Measurements from ENCODE around the gene AFF3.
"Not testable (repeated sequence)": the region's sequence is repeated elsewhere in the genome, so short reads cannot be mapped to it uniquely, and the experiment has no call there.

The AFF3 gene

GRCh38 chr2:99748344-99748743 is 394.0 kb downstream of the AFF3 start:
- Histone ChIP-seq H3K9ac (ENCODE audit: low read length in 2 of 2) (no peak overlapping the region), H3K27me3 (ENCODE audit: control insufficient read depth in 1 of 2, insufficient read depth in 2 of 2, low read length in 2 of 2) (no peaks in the 10 kb centered on the region), H3K4me3 (ENCODE audit: low read length in 2 of 2) (no peak overlapping the region), H3K4me1 (ENCODE audit: control insufficient read depth, insufficient read depth, low read length) (no peaks in the 10 kb centered on the region), H3K36me3 (ENCODE audit: control insufficient read depth in 2 of 2, insufficient read depth in 2 of 2, low read length in 2 of 2) (no peaks in the 10 kb centered on the region), H3K9me3 (ENCODE audit: control insufficient read depth in 2 of 2, low read length in 2 of 2) (no peaks in the 10 kb centered on the region), H3K27ac (ENCODE audit: low read length) (no peak overlapping the region)

GRCh38 chr2:99747842-99748241 is 394.5 kb downstream of the AFF3 start:
- H3K4me1 ChIP-seq (ENCODE audit: control insufficient read depth, insufficient read depth, low read length) = no peaks in the 10 kb centered on the region
- no peaks in the 10 kb centered on the region for H3K9me3 ChIP-seq (ENCODE audit: control insufficient read depth in 2 of 2, low read length in 2 of 2)
- H3K4me3 ChIP-seq (ENCODE audit: low read length in 2 of 2) = no peak overlapping the region
- no peak overlapping the region for H3K9ac ChIP-seq (ENCODE audit: low read length in 2 of 2)
- H3K36me3 ChIP-seq (ENCODE audit: control insufficient read depth in 2 of 2, insufficient read depth in 2 of 2, low read length in 2 of 2) = peaks cover 0 to 2% of the 10 kb centered on the region in 2 donors
- H3K27me3 ChIP-seq (ENCODE audit: control insufficient read depth in 1 of 2, insufficient read depth in 2 of 2, low read length in 2 of 2) = no peaks in the 10 kb centered on the region
- no peak overlapping the region for H3K27ac ChIP-seq (ENCODE audit: low read length)

DNA sequence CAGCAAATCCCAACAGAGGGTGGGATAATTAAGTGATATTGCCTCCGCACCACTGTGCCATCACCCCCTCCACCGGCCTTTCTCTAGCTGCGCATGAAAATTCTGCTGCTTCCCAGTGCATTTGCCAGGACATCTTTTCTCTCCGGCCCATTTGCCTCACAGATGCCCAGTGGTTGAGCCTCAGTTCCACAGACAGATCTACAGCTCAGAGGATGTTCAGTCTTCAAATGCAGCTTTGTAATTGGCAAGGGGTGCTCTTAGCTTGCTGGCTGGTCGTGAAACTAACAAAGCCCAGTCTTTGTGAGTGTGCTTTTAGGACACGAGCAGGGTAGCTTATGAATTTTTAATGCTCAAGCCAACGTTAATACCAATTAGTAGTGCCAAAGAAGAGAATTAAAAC is 399.2 kb downstream of the AFF3 start:
- H3K36me3 ChIP-seq (ENCODE audit: control insufficient read depth in 2 of 2, insufficient read depth in 2 of 2, low read length in 2 of 2) = peaks cover 0 to 4% of the 10 kb centered on the region in 2 donors
- H3K9ac ChIP-seq (ENCODE audit: low read length in 2 of 2) = no peak overlapping the region
- no peaks in the 10 kb centered on the region for H3K9me3 ChIP-seq (ENCODE audit: control insufficient read depth in 2 of 2, low read length in 2 of 2)
- no peak overlapping the region for H3K27ac ChIP-seq (ENCODE audit: low read length)
- no peaks in the 10 kb centered on the region for H3K27me3 ChIP-seq (ENCODE audit: control insufficient read depth in 1 of 2, insufficient read depth in 2 of 2, low read length in 2 of 2)
- H3K4me1 ChIP-seq (ENCODE audit: control insufficient read depth, insufficient read depth, low read length) = no peaks in the 10 kb centered on the region
- H3K4me3 ChIP-seq (ENCODE audit: low read length in 2 of 2) = no peak overlapping the region

GRCh38 chr2:99737537-99737936 is 404.9 kb downstream of the AFF3 start:
- no peaks in the 10 kb centered on the region for H3K4me1 ChIP-seq (ENCODE audit: control insufficient read depth, insufficient read depth, low read length)
- no peak overlapping the region for H3K4me3 ChIP-seq (ENCODE audit: low read length in 2 of 2)
- H3K36me3 ChIP-seq (ENCODE audit: control insufficient read depth in 2 of 2, insufficient read depth in 2 of 2, low read length in 2 of 2) = peaks cover 0 to 2% of the 10 kb centered on the region in 2 donors
- no peaks in the 10 kb centered on the region for H3K27me3 ChIP-seq (ENCODE audit: control insufficient read depth in 1 of 2, insufficient read depth in 2 of 2, low read length in 2 of 2)
- H3K9ac ChIP-seq (ENCODE audit: low read length in 2 of 2) = no peak overlapping the region
- no peak overlapping the region for H3K27ac ChIP-seq (ENCODE audit: low read length)
- H3K9me3 ChIP-seq (ENCODE audit: control insufficient read depth in 2 of 2, low read length in 2 of 2) = no peaks in the 10 kb centered on the region

GRCh38 chr2:99735753-99736152 is 406.6 kb downstream of the AFF3 start:
- no peaks in the 10 kb centered on the region for H3K4me1 ChIP-seq (ENCODE audit: control insufficient read depth, insufficient read depth, low read length)
- no peak overlapping the region for H3K4me3 ChIP-seq (ENCODE audit: low read length in 2 of 2)
- no peaks in the 10 kb centered on the region for H3K27me3 ChIP-seq (ENCODE audit: control insufficient read depth in 1 of 2, insufficient read depth in 2 of 2, low read length in 2 of 2)
- H3K27ac ChIP-seq (ENCODE audit: low read length) = no peak overlapping the region
- H3K9me3 ChIP-seq (ENCODE audit: control insufficient read depth in 2 of 2, low read length in 2 of 2) = no peaks in the 10 kb centered on the region
- H3K36me3 ChIP-seq (ENCODE audit: control insufficient read depth in 2 of 2, insufficient read depth in 2 of 2, low read length in 2 of 2) = no peaks in the 10 kb centered on the region
- H3K9ac ChIP-seq (ENCODE audit: low read length in 2 of 2) = no peak overlapping the region

GRCh38 chr2:99735314-99735713 is 407.1 kb downstream of the AFF3 start:
- not testable (repeated sequence) for H3K9ac ChIP-seq (ENCODE audit: low read length in 2 of 2); H3K9me3 ChIP-seq (ENCODE audit: control insufficient read depth in 2 of 2, low read length in 2 of 2); H3K27me3 ChIP-seq (ENCODE audit: control insufficient read depth in 1 of 2, insufficient read depth in 2 of 2, low read length in 2 of 2); H3K4me1 ChIP-seq (ENCODE audit: control insufficient read depth, insufficient read depth, low read length); H3K36me3 ChIP-seq (ENCODE audit: control insufficient read depth in 2 of 2, insufficient read depth in 2 of 2, low read length in 2 of 2); H3K4me3 ChIP-seq (ENCODE audit: low read length in 2 of 2); H3K27ac ChIP-seq (ENCODE audit: low read length)

DNA sequence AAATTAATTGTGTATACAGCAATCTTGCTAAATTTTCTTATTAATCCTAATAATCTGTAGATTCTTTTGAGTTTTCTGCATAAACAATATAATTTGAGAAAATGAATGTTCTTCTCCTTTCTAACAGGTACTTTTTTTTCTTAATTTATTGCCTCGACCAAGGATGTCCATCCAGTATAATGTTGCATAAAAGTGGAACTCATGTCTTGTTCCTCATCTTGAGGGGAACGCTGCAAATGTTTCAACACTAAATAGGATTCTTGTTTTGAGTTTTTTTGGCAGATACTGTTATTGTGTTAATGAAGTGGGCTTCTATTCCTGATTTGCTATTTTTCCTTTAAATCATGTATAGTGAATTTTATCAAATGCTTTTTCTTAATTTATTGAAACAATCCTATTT is 408.2 kb downstream of the AFF3 start:
- no peak overlapping the region for H3K27ac ChIP-seq (ENCODE audit: low read length)
- no peaks in the 10 kb centered on the region for H3K36me3 ChIP-seq (ENCODE audit: control insufficient read depth in 2 of 2, insufficient read depth in 2 of 2, low read length in 2 of 2)
- no peaks in the 10 kb centered on the region for H3K4me1 ChIP-seq (ENCODE audit: control insufficient read depth, insufficient read depth, low read length)
- no peak overlapping the region for H3K4me3 ChIP-seq (ENCODE audit: low read length in 2 of 2)
- H3K9me3 ChIP-seq (ENCODE audit: control insufficient read depth in 2 of 2, low read length in 2 of 2) = no peaks in the 10 kb centered on the region
- no peaks in the 10 kb centered on the region for H3K27me3 ChIP-seq (ENCODE audit: control insufficient read depth in 1 of 2, insufficient read depth in 2 of 2, low read length in 2 of 2)
- H3K9ac ChIP-seq (ENCODE audit: low read length in 2 of 2) = no peak overlapping the region

- no peaks in the 10 kb centered on the region for H3K4me1 ChIP-seq (ENCODE audit: control insufficient read depth, insufficient read depth, low read length)
- no peaks in the 10 kb centered on the region for H3K9me3 ChIP-seq (ENCODE audit: control insufficient read depth in 2 of 2, low read length in 2 of 2)
- no peak overlapping the region for H3K9ac ChIP-seq (ENCODE audit: low read length in 2 of 2)
- no peaks in the 10 kb centered on the region for H3K36me3 ChIP-seq (ENCODE audit: control insufficient read depth in 2 of 2, insufficient read depth in 2 of 2, low read length in 2 of 2)
- H3K4me3 ChIP-seq (ENCODE audit: low read length in 2 of 2) = no peak overlapping the region
- H3K27me3 ChIP-seq (ENCODE audit: control insufficient read depth in 1 of 2, insufficient read depth in 2 of 2, low read length in 2 of 2) = no peaks in the 10 kb centered on the region
- no peak overlapping the region for H3K27ac ChIP-seq (ENCODE audit: low read length)
Measured at GRCh38 chr2:99729104-99730025, 413.0 kb downstream of the AFF3 start.

- Histone ChIP-seq H3K27ac (ENCODE audit: low read length) (no peak overlapping the region), H3K4me3 (ENCODE audit: low read length in 2 of 2) (no peak overlapping the region), H3K36me3 (ENCODE audit: control insufficient read depth in 2 of 2, insufficient read depth in 2 of 2, low read length in 2 of 2) (no peaks in the 10 kb centered on the region), H3K9me3 (ENCODE audit: control insufficient read depth in 2 of 2, low read length in 2 of 2) (peaks cover 0 to 5% of the 10 kb centered on the region in 2 donors), H3K27me3 (ENCODE audit: control insufficient read depth in 1 of 2, insufficient read depth in 2 of 2, low read length in 2 of 2) (no peaks in the 10 kb centered on the region), H3K9ac (ENCODE audit: low read length in 2 of 2) (no peak overlapping the region), H3K4me1 (ENCODE audit: control insufficient read depth, insufficient read depth, low read length) (no peaks in the 10 kb centered on the region)
Measured at GRCh38 chr2:99728166-99728565, 414.2 kb downstream of the AFF3 start.

GRCh38 chr2:99727199-99727598 is 415.2 kb downstream of the AFF3 start:
- no peak overlapping the region for H3K4me3 ChIP-seq (ENCODE audit: low read length in 2 of 2)
- H3K36me3 ChIP-seq (ENCODE audit: control insufficient read depth in 2 of 2, insufficient read depth in 2 of 2, low read length in 2 of 2) = no peaks in the 10 kb centered on the region
- no peak overlapping the region for H3K9ac ChIP-seq (ENCODE audit: low read length in 2 of 2)
- H3K27me3 ChIP-seq (ENCODE audit: control insufficient read depth in 1 of 2, insufficient read depth in 2 of 2, low read length in 2 of 2) = no peaks in the 10 kb centered on the region
- H3K9me3 ChIP-seq (ENCODE audit: control insufficient read depth in 2 of 2, low read length in 2 of 2) = peaks cover 7 to 9% of the 10 kb centered on the region in 2 donors
- no peaks in the 10 kb centered on the region for H3K4me1 ChIP-seq (ENCODE audit: control insufficient read depth, insufficient read depth, low read length)
- H3K27ac ChIP-seq (ENCODE audit: low read length) = no peak overlapping the region

DNA sequence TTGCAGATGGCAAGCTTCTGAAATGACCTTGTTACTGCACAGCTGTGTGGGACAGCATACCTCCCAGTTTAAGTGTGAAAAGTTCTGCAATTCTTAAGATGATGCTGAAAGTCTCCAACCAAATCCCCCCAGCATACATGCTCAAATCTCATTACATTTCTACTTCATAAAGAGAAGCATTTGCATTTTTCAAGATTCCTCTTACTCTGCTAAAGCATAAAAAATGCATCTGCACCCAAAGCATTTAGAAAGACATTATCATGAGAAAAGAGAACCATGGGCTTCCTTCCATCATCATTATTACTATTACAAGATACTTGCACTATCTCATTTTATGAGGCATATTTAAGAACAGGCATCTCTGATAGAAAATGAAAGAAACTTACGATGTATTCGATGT is 415.7 kb downstream of the AFF3 start:
- H3K36me3 ChIP-seq (ENCODE audit: control insufficient read depth in 2 of 2, insufficient read depth in 2 of 2, low read length in 2 of 2) = no peaks in the 10 kb centered on the region
- H3K27ac ChIP-seq (ENCODE audit: low read length) = no peak overlapping the region
- peaks cover 8 to 9% of the 10 kb centered on the region in 2 donors for H3K9me3 ChIP-seq (ENCODE audit: control insufficient read depth in 2 of 2, low read length in 2 of 2)
- no peaks in the 10 kb centered on the region for H3K27me3 ChIP-seq (ENCODE audit: control insufficient read depth in 1 of 2, insufficient read depth in 2 of 2, low read length in 2 of 2)
- H3K4me3 ChIP-seq (ENCODE audit: low read length in 2 of 2) = no peak overlapping the region
- no peaks in the 10 kb centered on the region for H3K4me1 ChIP-seq (ENCODE audit: control insufficient read depth, insufficient read depth, low read length)
- no peak overlapping the region for H3K9ac ChIP-seq (ENCODE audit: low read length in 2 of 2)
